CD14-positive monocyte (primary cell): Measurements from ENCODE around the gene SARS1. TPM values are rescaled to one million over a fixed set of nuclear protein-coding genes. Genes with fewer than 3 reads are reported as not detected.
A peak's percentile ranks its signal among the peaks of the same experiment; 100 is the strongest.

Source experiments
- DNase-seq, 3 donors: peaks; one replicate each; pipeline ENCODE4 v3.0.0-alpha.2; 2011 to 2022
- H2AFZ ChIP-seq: 2 replicates; pipeline ENCODE4 v1.6.0; 2012; ENCODE audit warnings: mild to moderate bottlenecking, low read depth, low read length, inconsistent platforms; ENCODE audit not compliant: insufficient read depth, poor library complexity, severe bottlenecking
- H3K27ac ChIP-seq, 2 donors: 1 replicate in 1 of 2; 2 replicates in 1 of 2; pipeline ENCODE4 v1.5.1; 2012 to 2013; ENCODE audit warnings: low read length in 2 of 2, control low read depth in 1 of 2, inconsistent platforms in 1 of 2, low read depth in 1 of 2, mild to moderate bottlenecking in 1 of 2
- H3K27me3 ChIP-seq, 2 donors: one replicate each; pipeline versions ENCODE4 v1.6.0 to v1.6.1; 2011 to 2013; ENCODE audit warnings: low read length in 2 of 2; ENCODE audit not compliant: control insufficient read depth in 2 of 2, insufficient read depth in 2 of 2
- H3K36me3 ChIP-seq, 2 donors: replicated peaks in 1 of 2; 1 replicate in 1 of 2; 2 replicates in 1 of 2; pipeline versions ENCODE4 v1.5.1 to v1.6.1; 2012 to 2013; ENCODE audit warnings: low read length in 2 of 2, control low read depth in 1 of 2, inconsistent platforms in 1 of 2, mild to moderate bottlenecking in 1 of 2; ENCODE audit not compliant: insufficient read depth in 2 of 2, control insufficient read depth in 1 of 2
- H3K4me1 ChIP-seq, 2 donors: 1 replicate in 1 of 2; 2 replicates in 1 of 2; pipeline versions ENCODE4 v1.5.1 to v1.6.1; 2012 to 2013; ENCODE audit warnings: low read length in 2 of 2, control low read depth in 1 of 2, inconsistent platforms in 1 of 2, mild to moderate bottlenecking in 1 of 2, moderate library complexity in 1 of 2; ENCODE audit not compliant: insufficient read depth in 2 of 2, control insufficient read depth in 1 of 2
- H3K4me2 ChIP-seq: replicated peaks from 2 replicates; pipeline ENCODE3; 2012; ENCODE audit warnings: low read length, moderate library complexity, mild to moderate bottlenecking; ENCODE audit not compliant: poor library complexity, severe bottlenecking; ENCODE audit errors: extremely low read depth
- H3K4me3 ChIP-seq, 3 experiments: fragments of 200-600 bp in 1 of 3; sonication (generic) in 1 of 3; replicated peaks in 1 of 3; 1 replicate in 2 of 3; 2 replicates in 1 of 3; pipeline ENCODE4 v1.5.1; 2011 to 2013; ENCODE audit warnings: low read length in 3 of 3, mild to moderate bottlenecking in 3 of 3, control low read depth in 2 of 3, low read depth in 2 of 3, inconsistent platforms in 1 of 3, moderate library complexity in 1 of 3
- H3K79me2 ChIP-seq: 2 replicates; pipeline ENCODE4 v1.6.0; 2012; ENCODE audit warnings: mild to moderate bottlenecking, control low read depth, inconsistent platforms, low read length, moderate library complexity; ENCODE audit not compliant: insufficient read depth
- H3K9ac ChIP-seq: 2 replicates; pipeline ENCODE4 v1.6.0; 2017; ENCODE audit warnings: low read length, mild to moderate bottlenecking; ENCODE audit not compliant: insufficient read depth, poor library complexity, severe bottlenecking
- H3K9me3 ChIP-seq, 2 donors: replicated peaks in 1 of 2; 1 replicate in 1 of 2; 2 replicates in 1 of 2; pipeline versions ENCODE4 v1.5.1 to v1.6.1; 2012 to 2013; ENCODE audit warnings: low read length in 2 of 2, control low read depth in 1 of 2; ENCODE audit not compliant: control insufficient read depth in 1 of 2, insufficient read depth in 1 of 2
- H4K20me1 ChIP-seq: 2 replicates; pipeline ENCODE4 v1.6.0; 2012; ENCODE audit warnings: mild to moderate bottlenecking, low read length, control low read depth, moderate library complexity; ENCODE audit not compliant: insufficient read depth
- H3K27ac Mint-ChIP-seq, 7 donors: one replicate each; pipeline ENCODE4 v1.8.0; 2020; ENCODE audit warnings: mild to moderate bottlenecking in 7 of 7, mixed read lengths in 7 of 7, moderate library complexity in 6 of 7, inconsistent platforms in 2 of 7
- H3K27me3 Mint-ChIP-seq, 3 donors: one replicate each; pipeline ENCODE4 v1.8.0; 2021 to 2022; ENCODE audit warnings: low read depth in 3 of 3, mild to moderate bottlenecking in 3 of 3, mixed read lengths in 3 of 3, moderate library complexity in 3 of 3, inconsistent platforms in 1 of 3
- H3K36me3 Mint-ChIP-seq, 2 donors: one replicate each; pipeline ENCODE4 v1.8.0; 2020; ENCODE audit warnings: mixed read lengths in 2 of 2, inconsistent platforms in 1 of 2, mild to moderate bottlenecking in 1 of 2
- H3K4me1 Mint-ChIP-seq: one replicate; pipeline ENCODE4 v1.8.0; 2020; ENCODE audit warnings: mild to moderate bottlenecking, mixed read lengths
- H3K4me3 Mint-ChIP-seq, 2 donors: one replicate each; pipeline ENCODE4 v1.8.0; 2020; ENCODE audit warnings: mild to moderate bottlenecking in 2 of 2, mixed read lengths in 2 of 2, moderate library complexity in 1 of 2
- H3K9me3 Mint-ChIP-seq, 7 donors: one replicate each; pipeline ENCODE4 v1.8.0; 2020 to 2022; ENCODE audit warnings: mixed read lengths in 7 of 7, mild to moderate bottlenecking in 6 of 7, moderate library complexity in 6 of 7, inconsistent platforms in 2 of 7
- WGBS: methylation state at CpG from one replicate; pipeline ENCODE4 v1.1.5; 2013; ENCODE audit warnings: missing lambda C conversion rate; ENCODE audit not compliant: insufficient coverage; 5-methylcytosine and 5-hydroxymethylcytosine counted together
- intact Hi-C, 2 donors: fragments of 100-400 bp; cut with micrococcal nuclease; formaldehyde crosslinking; loops; one replicate each; pipeline versions ENCODE4 v1.15.0 to v1.15.1; 2023
- polyA plus RNA-seq, 3 donors: library from polyadenylated mRNA; depleted of rRNA in 1 of 3; unstranded in 2 of 3; stranded (reverse) in 1 of 3; fragments of 300-500 nt in 2 of 3; fragments of >200 nt in 1 of 3; fragmentation: Illumina TruSeq in 2 of 3; gene quantifications; 1 replicate in 2 of 3; 2 replicates in 1 of 3; pipeline ENCODE4 v1.2.3, GENCODE V29; 2012 to 2021
- TF ChIP-seq, protein P1 (sequence below): fragments of 200-600 bp; IDR thresholded peaks from one replicate; pipeline ENCODE4 v1.8.0; 2022; ENCODE audit warnings: antibody characterized with exemption, mild to moderate bottlenecking

SARS1 gene
- polyA plus RNA-seq, 3 donors: 70.1 to 107 (median 99.1) TPM

DNA sequence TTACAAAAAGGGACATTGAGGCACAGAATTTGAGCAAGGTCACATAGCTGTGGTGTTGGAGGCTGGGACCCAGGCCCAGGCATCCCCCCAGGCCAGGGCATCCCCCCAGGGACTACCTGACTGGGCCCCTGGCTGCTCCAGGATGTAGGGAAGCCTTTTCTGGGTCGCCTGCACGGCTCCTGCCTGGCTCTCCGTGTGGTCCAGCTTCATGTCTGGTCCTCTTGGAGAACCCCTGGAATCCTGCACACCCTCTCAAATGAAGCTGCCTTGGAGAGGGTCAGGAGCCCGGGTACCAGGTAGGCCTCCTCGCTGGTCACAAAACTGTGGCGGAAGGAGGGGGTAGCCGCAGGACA is 34.7 kb downstream of the SARS1 start:
- H3K4me3 ChIP-seq: no peak overlapping the region
- no peak for DNase-seq
- peaks cover 8 to 13% of the 10 kb centered on the region in 2 donors for H3K4me1 ChIP-seq
- H3K9me3 Mint-ChIP-seq: peaks cover 0 to 9% (median 0%) of the 10 kb centered on the region in 7 donors
- no peaks in the 10 kb centered on the region for H3K9me3 ChIP-seq
- no peak overlapping the region for H3K27ac Mint-ChIP-seq
- TF ChIP-seq, protein P1, sequence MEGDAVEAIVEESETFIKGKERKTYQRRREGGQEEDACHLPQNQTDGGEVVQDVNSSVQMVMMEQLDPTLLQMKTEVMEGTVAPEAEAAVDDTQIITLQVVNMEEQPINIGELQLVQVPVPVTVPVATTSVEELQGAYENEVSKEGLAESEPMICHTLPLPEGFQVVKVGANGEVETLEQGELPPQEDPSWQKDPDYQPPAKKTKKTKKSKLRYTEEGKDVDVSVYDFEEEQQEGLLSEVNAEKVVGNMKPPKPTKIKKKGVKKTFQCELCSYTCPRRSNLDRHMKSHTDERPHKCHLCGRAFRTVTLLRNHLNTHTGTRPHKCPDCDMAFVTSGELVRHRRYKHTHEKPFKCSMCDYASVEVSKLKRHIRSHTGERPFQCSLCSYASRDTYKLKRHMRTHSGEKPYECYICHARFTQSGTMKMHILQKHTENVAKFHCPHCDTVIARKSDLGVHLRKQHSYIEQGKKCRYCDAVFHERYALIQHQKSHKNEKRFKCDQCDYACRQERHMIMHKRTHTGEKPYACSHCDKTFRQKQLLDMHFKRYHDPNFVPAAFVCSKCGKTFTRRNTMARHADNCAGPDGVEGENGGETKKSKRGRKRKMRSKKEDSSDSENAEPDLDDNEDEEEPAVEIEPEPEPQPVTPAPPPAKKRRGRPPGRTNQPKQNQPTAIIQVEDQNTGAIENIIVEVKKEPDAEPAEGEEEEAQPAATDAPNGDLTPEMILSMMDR: no peak
- no peaks in the 10 kb centered on the region for H4K20me1 ChIP-seq
- no peak overlapping the region for H3K4me3 Mint-ChIP-seq
- WGBS: 98% methylated on average over 7 of the region's 7 CpGs
- H3K4me2 ChIP-seq: no peak overlapping the region
- H3K36me3 Mint-ChIP-seq: no peaks in the 10 kb centered on the region
- no peak overlapping the region for H3K9ac ChIP-seq
- no peaks in the 10 kb centered on the region for H3K79me2 ChIP-seq
- H3K27ac ChIP-seq: no peak overlapping the region
- peaks cover 24 to 54% (median 42%) of the 10 kb centered on the region in 3 donors for H3K27me3 Mint-ChIP-seq
- intact Hi-C loops: no loop called here
- H3K36me3 ChIP-seq: no peaks in the 10 kb centered on the region
- peaks cover 8% of the 10 kb centered on the region for H3K4me1 Mint-ChIP-seq
- H2AFZ ChIP-seq: no peak overlapping the region
- peaks cover 4 to 29% of the 10 kb centered on the region in 2 donors for H3K27me3 ChIP-seq

DNA sequence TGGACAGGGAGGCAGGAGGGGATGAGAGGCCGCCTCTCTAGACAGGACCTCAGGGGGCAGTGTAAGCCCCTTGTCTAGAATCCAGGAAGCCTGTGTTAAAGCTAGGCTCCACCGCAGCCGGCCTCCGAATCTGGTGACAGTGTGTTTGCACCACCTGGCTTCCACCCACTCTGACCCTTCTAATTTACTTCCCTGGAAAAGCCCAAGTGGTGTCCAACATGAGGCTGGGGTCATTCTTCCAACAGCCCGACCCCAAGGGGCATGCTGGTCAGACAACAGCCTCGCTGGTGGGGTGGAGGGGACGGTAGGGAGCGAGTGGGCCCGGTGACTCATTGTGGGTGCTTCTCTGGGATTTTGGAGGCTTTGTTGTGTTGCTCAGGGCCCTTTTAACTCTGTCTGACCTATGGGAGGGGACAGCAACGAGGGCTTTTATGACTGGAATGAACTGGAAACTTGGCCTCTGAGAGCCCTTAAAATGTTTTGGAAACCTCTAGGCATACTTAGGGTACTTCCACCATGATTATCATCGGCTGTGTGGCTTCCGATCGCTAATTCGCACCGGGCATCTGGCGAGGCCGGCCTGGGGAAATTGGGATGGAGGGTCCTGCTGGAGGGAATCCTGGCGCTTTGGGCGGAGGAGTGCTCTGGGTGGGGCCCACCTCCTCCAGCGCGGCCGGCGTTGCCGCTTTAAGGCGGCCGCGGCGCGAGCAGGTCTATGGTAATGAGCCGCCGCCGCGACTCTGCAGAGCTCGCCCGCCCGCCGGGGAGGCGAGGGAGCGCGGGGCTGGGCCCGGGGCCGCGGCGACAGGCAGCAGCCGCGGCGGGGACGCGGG is 35.3 kb downstream of the SARS1 start, which contains the start of gene CELSR2:
Gene CELSR2, plus strand, starts transcription at position 743 of the 833 bp plus-strand sequence. CDS start 541 bp downstream, outside the sequence.
- H3K27me3 ChIP-seq: peaks cover 4 to 29% of the 10 kb centered on the region in 2 donors
- 10% methylated on average over 42 of the region's 49 CpGs for WGBS
- peak within 1 kb of the TSS; percentile 43 for H3K9ac ChIP-seq
- H3K4me3 Mint-ChIP-seq: peak within 1 kb of the TSS; percentile 75 to 81
- no peak within 1 kb of the TSS for H3K27ac ChIP-seq
- peaks cover 0 to 9% (median 0%) of the 10 kb centered on the region in 7 donors for H3K9me3 Mint-ChIP-seq
- no peaks in the 10 kb centered on the region for H3K36me3 ChIP-seq
- H2AFZ ChIP-seq: peak within 1 kb of the TSS; percentile 61
- H3K9me3 ChIP-seq: no peaks in the 10 kb centered on the region
- DNase-seq: peak; percentile 35 to 52 (median 49)
- intact Hi-C loops: no loop called here
- peak within 1 kb of the TSS; percentile 78 for H3K4me2 ChIP-seq
- TF ChIP-seq, protein P1: no peak
- H3K79me2 ChIP-seq: no peaks in the 10 kb centered on the region
- H4K20me1 ChIP-seq: no peaks in the 10 kb centered on the region
- H3K27me3 Mint-ChIP-seq: peaks cover 24 to 52% (median 43%) of the 10 kb centered on the region in 3 donors
- H3K27ac Mint-ChIP-seq: no peak within 1 kb of the TSS
- H3K4me1 ChIP-seq: peaks cover 8 to 13% of the 10 kb centered on the region in 2 donors
- peak within 1 kb of the TSS; percentile 10 to 69 (median 19) for H3K4me3 ChIP-seq
- H3K36me3 Mint-ChIP-seq: no peaks in the 10 kb centered on the region
- H3K4me1 Mint-ChIP-seq: peaks cover 8% of the 10 kb centered on the region
